HEK293 (cell line): ENCODE results near the gene CDC42SE2.

ENCODE experiments used
- AEBP2 ChIP-seq: fragments of 450-650 bp; formaldehyde crosslinking; IDR thresholded peaks from 2 replicates; pipeline ENCODE4 v1.5.1; 2016; ENCODE audit warnings: missing biosample characterization, missing genetic modification characterization, borderline replicate concordance
- CTCF ChIP-seq: fragments of 450-650 bp; formaldehyde crosslinking; IDR thresholded peaks from 2 replicates; pipeline ENCODE4 v1.5.1; 2016; ENCODE audit warnings: missing biosample characterization, missing genetic modification characterization
- GLI4 ChIP-seq: fragments of 450-650 bp; formaldehyde crosslinking; IDR thresholded peaks from 2 replicates; pipeline ENCODE4 v1.5.1; 2016; ENCODE audit warnings: missing biosample characterization, missing genetic modification characterization
- REPIN1 ChIP-seq: fragments of 450-650 bp; formaldehyde crosslinking; IDR thresholded peaks from 2 replicates; pipeline ENCODE4 v1.5.1; 2017; ENCODE audit warnings: missing biosample characterization, missing genetic modification characterization, low read depth
- REST ChIP-seq: fragments of 450-650 bp; formaldehyde crosslinking; IDR thresholded peaks from 2 replicates; pipeline ENCODE4 v1.5.1; 2016; ENCODE audit warnings: missing biosample characterization, missing genetic modification characterization
- SP2 ChIP-seq: fragments of 450-650 bp; formaldehyde crosslinking; IDR thresholded peaks from 2 replicates; pipeline ENCODE4 v1.5.1; 2016; ENCODE audit warnings: missing biosample characterization, missing genetic modification characterization
- TCF7L2 ChIP-seq: IDR thresholded peaks from 2 replicates; pipeline ENCODE4 v1.6.1; 2011; ENCODE audit warnings: low read depth, mild to moderate bottlenecking, inconsistent platforms, low read length, moderate library complexity, borderline replicate concordance
- ZBTB21 ChIP-seq: fragments of 450-650 bp; formaldehyde crosslinking; IDR thresholded peaks from 2 replicates; pipeline ENCODE4 v1.5.1; 2017; ENCODE audit warnings: missing biosample characterization, missing genetic modification characterization
- ZNF121 ChIP-seq: fragments of 450-650 bp; formaldehyde crosslinking; IDR thresholded peaks from 2 replicates; pipeline ENCODE4 v1.5.1; 2016; ENCODE audit warnings: missing biosample characterization, missing genetic modification characterization
- ZNF184 ChIP-seq: fragments of 450-650 bp; IDR thresholded peaks from 2 replicates; pipeline ENCODE4 v1.5.1; 2018; ENCODE audit warnings: missing biosample characterization, mild to moderate bottlenecking, missing genetic modification characterization
- ZNF239 ChIP-seq: fragments of 450-650 bp; formaldehyde crosslinking; IDR thresholded peaks from 2 replicates; pipeline ENCODE4 v1.5.1; 2016; ENCODE audit warnings: missing biosample characterization, missing genetic modification characterization
- ZNF391 ChIP-seq: fragments of 450-650 bp; formaldehyde crosslinking; IDR thresholded peaks from 2 replicates; pipeline ENCODE4 v1.5.1; 2016; ENCODE audit warnings: low read depth, missing biosample characterization, missing genetic modification characterization, borderline replicate concordance
- ZNF670 ChIP-seq: fragments of 450-650 bp; formaldehyde crosslinking; IDR thresholded peaks from 2 replicates; pipeline ENCODE4 v1.5.1; 2016; ENCODE audit warnings: missing biosample characterization, missing genetic modification characterization, low read depth
- ZNF707 ChIP-seq: fragments of 450-650 bp; formaldehyde crosslinking; IDR thresholded peaks from 2 replicates; pipeline ENCODE4 v1.5.1; 2016; ENCODE audit warnings: missing biosample characterization, missing genetic modification characterization

GRCh38 chr5:131316026-131316425 is 52.2 kb downstream of the CDC42SE2 start:
- TF ChIP-seq SP2 (tag by site-specific recombination) (no peak), CTCF (tag by site-specific recombination) (no peak), ZNF239 (tag by site-specific recombination) (no peak), REST (tag by site-specific recombination) (no peak), ZNF707 (tag by site-specific recombination) (no peak), GLI4 (tag by site-specific recombination) (no peak), ZBTB21 (no peak), ZNF184 (tag by site-specific recombination) (no peak), AEBP2 (tag by site-specific recombination) (no peak), TCF7L2 (no peak), ZNF121 (tag by site-specific recombination) (no peak), ZNF391 (tag by site-specific recombination) (no peak), ZNF670 (tag by site-specific recombination) (no peak), REPIN1 (tag by site-specific recombination) (no peak)
